ENCODE data around the gene NUP205.
"Not testable (repeated sequence)": the region's sequence is repeated elsewhere in the genome, so short reads cannot be mapped to it uniquely, and the experiment has no call there.

GRCh38 chr7:135639690-135640089, 82.0 kb downstream of the NUP205 start:
- not testable (repeated sequence) for TF ChIP-seq MZF1 (CRISPR knock-in tag; IDR thresholded peaks at IDR 0.05; ENCODE audit: borderline replicate concordance); ZNF224 (CRISPR knock-in tag; IDR thresholded peaks at IDR 0.05); RXRA (CRISPR knock-in tag; IDR thresholded peaks at IDR 0.05); POLR2AphosphoS2 (IDR thresholded peaks at IDR 0.05; ENCODE audit: low read depth, low read length); MIER3 (CRISPR knock-in tag; IDR thresholded peaks at IDR 0.05; ENCODE audit: borderline replicate concordance)
- TF ChIP-seq, protein P1, sequence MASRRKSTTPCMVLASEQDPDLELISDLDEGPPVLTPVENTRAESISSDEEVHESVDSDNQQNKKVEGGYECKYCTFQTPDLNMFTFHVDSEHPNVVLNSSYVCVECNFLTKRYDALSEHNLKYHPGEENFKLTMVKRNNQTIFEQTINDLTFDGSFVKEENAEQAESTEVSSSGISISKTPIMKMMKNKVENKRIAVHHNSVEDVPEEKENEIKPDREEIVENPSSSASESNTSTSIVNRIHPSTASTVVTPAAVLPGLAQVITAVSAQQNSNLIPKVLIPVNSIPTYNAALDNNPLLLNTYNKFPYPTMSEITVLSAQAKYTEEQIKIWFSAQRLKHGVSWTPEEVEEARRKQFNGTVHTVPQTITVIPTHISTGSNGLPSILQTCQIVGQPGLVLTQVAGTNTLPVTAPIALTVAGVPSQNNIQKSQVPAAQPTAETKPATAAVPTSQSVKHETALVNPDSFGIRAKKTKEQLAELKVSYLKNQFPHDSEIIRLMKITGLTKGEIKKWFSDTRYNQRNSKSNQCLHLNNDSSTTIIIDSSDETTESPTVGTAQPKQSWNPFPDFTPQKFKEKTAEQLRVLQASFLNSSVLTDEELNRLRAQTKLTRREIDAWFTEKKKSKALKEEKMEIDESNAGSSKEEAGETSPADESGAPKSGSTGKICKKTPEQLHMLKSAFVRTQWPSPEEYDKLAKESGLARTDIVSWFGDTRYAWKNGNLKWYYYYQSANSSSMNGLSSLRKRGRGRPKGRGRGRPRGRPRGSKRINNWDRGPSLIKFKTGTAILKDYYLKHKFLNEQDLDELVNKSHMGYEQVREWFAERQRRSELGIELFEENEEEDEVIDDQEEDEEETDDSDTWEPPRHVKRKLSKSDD (CRISPR knock-in tag; IDR thresholded peaks at IDR 0.05; ENCODE audit: low read depth): not testable (repeated sequence)
- TF ChIP-seq, protein P2, sequence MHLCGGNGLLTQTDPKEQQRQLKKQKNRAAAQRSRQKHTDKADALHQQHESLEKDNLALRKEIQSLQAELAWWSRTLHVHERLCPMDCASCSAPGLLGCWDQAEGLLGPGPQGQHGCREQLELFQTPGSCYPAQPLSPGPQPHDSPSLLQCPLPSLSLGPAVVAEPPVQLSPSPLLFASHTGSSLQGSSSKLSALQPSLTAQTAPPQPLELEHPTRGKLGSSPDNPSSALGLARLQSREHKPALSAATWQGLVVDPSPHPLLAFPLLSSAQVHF (CRISPR knock-in tag; IDR thresholded peaks at IDR 0.05): not testable (repeated sequence)

Measured in HepG2 (cell line).